GM15510 (cell line): ENCODE results near the gene KPNA4.

Experiments
- POLR2A ChIP-seq: IDR thresholded peaks from 3 replicates; pipeline ENCODE4 v1.6.1; 2011; ENCODE audit warnings: borderline replicate concordance; ENCODE audit not compliant: insufficient read length; ENCODE audit errors: extremely low read depth

KPNA4 gene

GRCh38 chr3:160475884-160476283, 89.5 kb downstream of the KPNA4 start:
- no peak for TF ChIP-seq POLR2A

- no peak for TF ChIP-seq POLR2A
Measured at GRCh38 chr3:160475153-160475552, 90.2 kb downstream of the KPNA4 start.

- TF ChIP-seq POLR2A, result no peak
Measured at GRCh38 chr3:160474416-160474838, 90.9 kb downstream of the KPNA4 start.

DNA sequence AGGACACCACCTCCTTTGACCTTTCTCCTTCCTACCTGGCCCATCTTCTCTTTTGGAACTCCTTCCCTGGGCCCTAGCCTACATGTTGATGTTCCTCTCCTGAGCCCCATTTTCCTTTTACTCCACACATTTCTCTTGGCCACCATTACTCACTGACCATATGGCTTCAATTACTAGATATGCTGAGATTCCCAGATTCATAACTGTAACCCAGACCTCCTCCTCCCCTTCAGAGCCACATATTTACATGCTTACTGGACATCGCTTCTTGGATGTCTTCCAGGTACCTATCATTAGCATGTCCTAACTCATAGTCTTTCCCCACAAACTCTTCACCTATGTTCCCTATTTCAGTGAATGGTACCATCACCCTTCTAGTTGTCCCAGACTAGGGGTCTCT, 91.4 kb downstream of the KPNA4 start:
- no peak for TF ChIP-seq POLR2A

DNA sequence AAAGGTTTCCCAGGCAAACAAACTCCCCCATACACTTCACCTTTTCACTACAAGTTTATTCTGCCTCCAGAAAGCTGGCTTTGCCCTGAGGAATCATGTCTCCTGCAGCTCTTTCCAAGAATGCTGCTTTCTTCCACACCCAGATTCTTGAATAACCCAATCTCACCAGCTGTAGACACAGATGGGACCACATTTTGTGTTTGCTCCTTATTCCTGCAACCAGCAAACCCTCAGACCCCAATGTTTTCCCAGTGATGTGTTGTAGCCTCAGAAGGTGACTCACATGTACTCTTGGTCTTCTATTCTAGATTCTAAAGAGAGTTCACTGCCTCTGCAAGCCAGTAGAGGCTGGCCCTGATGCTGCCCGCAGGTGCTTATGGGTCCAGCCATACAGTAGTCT, 92.2 kb downstream of the KPNA4 start:
- TF ChIP-seq POLR2A, result no peak

GRCh38 chr3:160472344-160472743, 93.0 kb downstream of the KPNA4 start:
- no peak for TF ChIP-seq POLR2A

GRCh38 chr3:160471892-160472291, 93.5 kb downstream of the KPNA4 start:
- TF ChIP-seq POLR2A, result no peak

DNA sequence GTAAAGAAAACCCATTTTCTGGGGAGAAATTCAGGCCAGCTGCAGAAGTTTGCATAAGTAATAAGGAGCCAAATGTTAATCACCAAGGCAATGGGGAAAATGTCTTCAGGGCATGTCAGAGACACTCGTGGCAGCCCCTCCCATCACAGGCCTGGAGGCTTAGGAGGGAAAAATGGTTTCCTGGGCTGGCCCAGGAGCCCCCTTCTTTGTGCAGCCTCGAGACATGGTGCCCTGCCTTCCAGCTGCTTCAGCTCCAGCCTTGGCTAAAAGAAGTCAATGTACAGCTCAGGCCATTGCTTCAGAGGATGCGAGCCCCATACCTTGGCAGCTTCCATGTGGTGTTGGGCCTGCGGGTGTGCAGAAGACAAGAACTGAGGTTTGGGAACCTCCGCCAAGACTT, 95.2 kb downstream of the KPNA4 start:
- no peak for TF ChIP-seq POLR2A

DNA sequence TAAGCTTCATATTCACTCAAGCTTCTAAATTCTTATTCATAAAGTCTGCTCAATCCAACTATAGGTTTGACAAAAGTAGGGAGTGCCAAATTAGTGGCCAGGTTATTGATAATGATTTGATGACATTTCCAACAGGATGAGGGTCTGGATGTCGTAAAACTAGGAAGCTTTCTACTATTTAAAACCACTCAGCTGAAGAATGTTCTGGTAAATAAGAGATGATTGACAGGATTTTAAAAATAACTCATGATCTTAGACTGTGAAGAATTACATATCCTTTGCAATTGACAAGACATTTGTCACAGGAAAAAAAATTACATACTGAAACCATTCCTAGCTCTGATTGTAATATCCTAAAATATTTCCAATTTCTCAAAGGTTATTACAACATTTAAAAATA, 100.4 kb downstream of the KPNA4 start:
- TF ChIP-seq POLR2A, result no peak

DNA sequence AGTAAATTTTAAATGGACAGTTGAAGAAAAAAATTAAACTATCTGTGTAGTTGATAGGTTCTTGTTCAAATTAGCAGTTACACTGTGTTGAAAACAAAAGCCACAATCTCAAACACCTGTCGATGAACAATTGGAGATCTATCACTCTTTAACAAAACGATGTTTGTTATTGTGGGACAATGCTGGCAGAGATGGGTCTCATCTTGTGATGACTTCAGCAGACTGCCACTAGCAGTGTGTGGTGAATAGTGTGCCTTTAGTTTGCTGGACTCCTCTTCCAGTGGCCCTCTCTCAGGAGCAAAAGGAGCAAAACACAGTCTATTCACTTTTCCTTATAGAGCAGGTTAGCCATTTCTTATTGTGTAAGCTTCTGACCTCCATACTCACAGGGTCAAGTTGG, 101.0 kb downstream of the KPNA4 start:
- no peak for TF ChIP-seq POLR2A

DNA sequence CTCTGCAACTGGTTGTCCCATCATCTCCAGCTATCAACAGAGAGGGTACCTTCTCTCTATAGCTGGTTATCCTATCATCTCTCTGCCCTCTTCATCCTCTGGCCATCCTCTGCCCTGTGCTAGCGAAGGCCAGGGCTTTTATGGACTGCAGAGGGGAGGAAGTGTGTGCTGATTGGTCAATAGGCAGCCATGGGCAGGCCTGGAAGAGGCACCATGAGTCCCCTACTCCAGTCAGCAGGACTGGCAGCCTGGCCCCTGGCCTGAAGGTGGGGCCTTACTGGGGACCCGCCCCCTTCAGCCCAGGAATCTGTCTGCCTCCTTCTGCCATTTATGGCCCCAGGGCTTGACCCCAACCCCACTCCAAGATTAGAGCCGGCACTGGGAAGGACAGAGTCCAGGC, 105.3 kb downstream of the KPNA4 start:
- no peak for TF ChIP-seq POLR2A

- no peak for TF ChIP-seq POLR2A
Measured at GRCh38 chr3:160459450-160459970, 105.9 kb downstream of the KPNA4 start.

GRCh38 chr3:160458151-160458550, 107.2 kb downstream of the KPNA4 start:
- no peak for TF ChIP-seq POLR2A

- TF ChIP-seq POLR2A, result no peak
Measured at GRCh38 chr3:160455846-160456245, 109.5 kb downstream of the KPNA4 start.

DNA sequence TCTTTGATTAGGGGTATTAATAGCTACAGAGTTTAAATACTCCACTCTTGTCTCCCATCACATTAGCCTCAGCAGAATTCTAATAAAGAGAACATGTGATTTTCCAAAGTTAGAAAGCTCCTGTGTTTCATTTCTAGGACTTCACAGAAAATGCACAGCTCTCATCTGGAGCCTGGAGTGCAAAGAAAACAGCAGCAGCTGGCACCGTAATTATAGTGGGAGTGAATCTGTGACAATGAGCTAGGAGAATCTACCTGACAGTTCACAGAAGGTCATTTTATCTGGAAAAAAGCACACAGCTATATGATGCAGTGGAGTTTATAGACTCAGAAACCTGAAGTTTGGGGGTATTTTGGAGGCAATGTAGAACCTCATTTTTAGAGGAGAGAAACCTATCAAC, 110.4 kb downstream of the KPNA4 start:
- no peak for TF ChIP-seq POLR2A

DNA sequence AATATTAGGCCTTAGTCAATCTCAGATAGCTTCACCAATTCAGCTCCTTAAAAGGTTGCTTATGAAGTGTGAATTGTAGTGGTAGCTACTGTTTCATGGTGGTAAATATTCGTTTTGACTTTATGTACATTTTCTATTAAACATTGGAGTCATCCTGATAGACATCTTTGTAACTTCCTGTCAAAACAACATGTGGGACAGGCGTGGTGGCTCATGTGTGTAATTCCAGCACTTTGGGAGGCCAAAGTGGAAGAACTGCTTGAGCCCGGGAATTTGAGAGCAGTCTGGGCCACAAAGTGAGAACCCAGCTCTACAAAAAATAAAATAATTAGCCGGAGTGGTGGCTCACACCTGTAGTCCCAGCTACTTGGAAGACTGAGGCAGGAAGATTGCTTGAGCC, 113.8 kb downstream of the KPNA4 start:
- no peak for TF ChIP-seq POLR2A

DNA sequence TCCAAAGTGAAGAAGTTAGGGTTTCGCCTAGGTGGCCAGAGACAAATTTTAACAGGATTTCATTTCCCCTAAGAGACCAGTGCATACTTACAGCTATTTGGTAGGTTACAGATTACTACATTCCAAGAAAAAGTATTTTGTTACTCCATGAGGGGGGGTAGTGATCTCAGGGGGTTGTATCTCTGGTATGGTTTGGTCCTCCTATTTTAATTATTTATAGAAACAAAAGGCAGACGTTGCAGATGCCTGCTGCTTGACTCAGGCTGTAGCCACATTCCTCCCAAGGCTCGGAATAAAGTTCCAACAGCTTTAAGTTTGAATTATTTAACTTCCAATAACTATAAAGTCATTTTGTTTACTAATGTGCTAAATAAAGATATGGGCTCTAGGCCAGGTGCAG, 114.5 kb downstream of the KPNA4 start:
- TF ChIP-seq POLR2A, result no peak
